ENCODE measurements around the gene C6orf118.
A peak's percentile ranks its signal among the peaks of the same experiment; 100 is the strongest.

C6orf118 gene

GRCh38 chr6:165308926-165309731 is at the start of gene C6orf118:
C6orf118 (minus strand) TSS chr6:165309605; CDS start chr6:165309586, 19 bp downstream.
- peak; percentile 71 for DNase-seq

- DNase-seq, result no peak
These were observed 36.3 kb upstream of the C6orf118 start for GRCh38 chr6:165345700-165346099.

- no peak for DNase-seq
These were observed 31.1 kb upstream of the C6orf118 start for GRCh38 chr6:165340532-165340931.

DNA sequence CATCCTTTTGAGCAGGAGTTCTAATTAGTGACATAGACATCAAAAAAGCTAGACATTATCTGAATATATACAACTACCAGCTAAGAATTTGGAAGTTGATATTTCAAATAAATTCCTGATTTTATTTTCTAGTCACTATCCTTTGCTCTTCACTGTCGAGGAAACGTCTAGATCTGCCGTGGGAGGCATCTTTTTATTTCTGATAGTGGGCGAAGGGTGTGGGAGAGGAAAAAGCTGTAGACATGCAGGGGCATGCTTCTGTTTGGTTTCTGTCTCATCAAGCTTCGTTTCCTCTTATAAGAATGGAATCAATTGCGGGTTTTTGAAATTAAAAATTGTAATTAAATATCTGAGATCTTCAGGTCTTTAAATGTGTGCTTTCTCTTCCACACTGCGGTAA is 16.2 kb upstream of the C6orf118 start:
- DNase-seq, result no peak

GRCh38 chr6:165321555-165322145 is 12.2 kb upstream of the C6orf118 start:
- DNase-seq, result no peak

- DNase-seq, result no peak
These were observed 11.7 kb upstream of the C6orf118 start for GRCh38 chr6:165321150-165321549.

DNA sequence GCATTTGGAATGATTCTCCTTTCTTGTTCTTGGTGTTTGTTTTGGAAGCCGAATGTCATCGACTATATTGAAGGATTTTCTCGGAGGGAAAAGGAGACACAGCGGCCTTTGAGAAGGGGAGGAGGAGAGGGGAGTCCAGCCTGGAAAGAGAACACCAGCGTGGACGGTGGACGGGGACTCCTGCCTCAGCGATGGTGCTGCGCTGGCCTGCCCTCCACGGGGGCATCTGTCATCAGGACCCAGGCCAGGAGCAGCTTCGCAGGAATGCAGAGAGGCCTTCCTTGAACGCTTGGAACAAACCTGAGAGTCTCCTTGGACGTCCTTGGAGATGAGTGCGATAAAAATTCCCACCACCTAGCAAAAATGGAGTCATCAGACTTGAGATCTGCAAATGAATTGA is 8.3 kb upstream of the C6orf118 start:
- DNase-seq, result no peak

DNA sequence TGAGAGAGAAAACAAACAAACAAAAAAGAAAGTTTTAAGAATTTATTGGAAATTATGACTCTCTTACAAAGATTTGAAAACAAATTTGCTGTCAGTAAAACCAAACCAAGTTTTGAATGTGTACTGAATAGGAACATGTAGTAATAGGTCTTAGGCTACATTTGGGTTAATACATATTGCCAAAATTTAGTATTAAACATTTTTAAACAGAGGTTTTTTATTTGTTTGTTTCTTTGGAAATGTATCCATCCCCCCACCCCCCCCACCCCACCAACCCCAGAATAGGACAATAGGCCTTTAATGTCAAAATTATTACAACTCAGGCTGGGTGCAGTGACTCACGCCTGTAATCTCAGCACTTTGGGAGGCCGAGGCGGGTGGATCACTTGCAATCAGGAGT is 2.5 kb downstream of the C6orf118 start:
- DNase-seq, result no peak

- DNase-seq, result no peak
These were observed 7.8 kb downstream of the C6orf118 start for GRCh38 chr6:165301372-165302246.

GRCh38 chr6:165300422-165300936 is 8.9 kb downstream of the C6orf118 start:
- DNase-seq, result no peak

DNA sequence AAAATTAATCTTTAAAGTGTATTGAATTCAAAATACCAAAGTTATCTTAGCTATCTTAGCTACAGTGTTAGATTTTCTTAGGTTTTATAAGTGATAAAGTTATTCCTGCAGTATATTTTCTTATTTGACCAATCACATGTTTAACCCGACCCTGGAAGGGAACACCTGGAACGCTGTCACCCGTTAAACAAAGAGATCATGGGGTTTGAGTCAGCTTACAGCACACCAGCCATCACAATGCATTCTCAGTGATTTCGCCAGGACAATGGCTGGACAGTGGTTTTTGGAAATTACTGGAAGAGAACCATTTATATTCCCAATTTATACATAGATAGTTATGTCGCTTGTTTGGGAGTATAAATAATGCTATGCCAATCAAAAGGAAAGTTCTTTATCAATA is 10.5 kb downstream of the C6orf118 start:
- DNase-seq, result no peak

- no peak for DNase-seq
These were observed 11.0 kb downstream of the C6orf118 start for GRCh38 chr6:165298402-165298801.

GRCh38 chr6:165292657-165293056 is 16.7 kb downstream of the C6orf118 start:
- no peak for DNase-seq

DNA sequence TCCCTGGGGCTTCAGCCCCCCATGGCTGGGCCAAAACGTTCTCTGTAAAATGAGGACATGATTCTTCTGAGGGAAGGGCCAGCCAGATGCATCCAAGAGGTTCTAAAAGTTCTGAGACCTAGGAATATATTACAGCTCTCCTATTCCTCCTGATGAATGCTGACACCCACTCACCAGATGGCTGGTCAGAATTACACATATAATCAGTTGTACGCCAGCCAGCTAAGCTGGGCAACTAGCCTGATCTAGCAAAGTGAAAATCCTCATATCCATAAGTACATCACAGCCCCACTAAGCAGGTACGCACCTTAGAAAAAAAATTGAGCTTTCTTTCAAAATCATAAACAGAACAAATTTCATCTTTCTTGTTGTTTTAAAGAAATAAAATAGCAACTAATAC is 34.8 kb downstream of the C6orf118 start:
- DNase-seq, result no peak

DNA sequence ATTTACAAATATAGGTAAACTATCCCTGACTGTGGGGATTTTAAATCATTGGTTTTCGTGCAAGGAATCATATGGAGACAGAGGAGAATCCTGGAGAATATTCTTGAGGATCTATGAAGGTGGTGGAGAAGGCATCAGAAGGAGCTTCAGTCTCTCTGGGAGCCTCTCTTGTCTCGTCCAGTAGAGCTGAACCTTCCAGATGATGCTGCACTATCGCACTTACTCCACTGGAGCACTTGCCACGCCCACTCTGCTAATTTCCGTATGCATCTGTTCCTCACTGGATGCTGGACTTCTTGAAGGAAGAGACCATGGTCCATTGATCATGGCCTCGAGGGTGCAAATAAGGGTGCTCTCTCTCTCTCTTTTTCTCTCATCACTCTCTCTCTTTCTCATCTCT is 36.8 kb downstream of the C6orf118 start:
- no peak for DNase-seq

DNA sequence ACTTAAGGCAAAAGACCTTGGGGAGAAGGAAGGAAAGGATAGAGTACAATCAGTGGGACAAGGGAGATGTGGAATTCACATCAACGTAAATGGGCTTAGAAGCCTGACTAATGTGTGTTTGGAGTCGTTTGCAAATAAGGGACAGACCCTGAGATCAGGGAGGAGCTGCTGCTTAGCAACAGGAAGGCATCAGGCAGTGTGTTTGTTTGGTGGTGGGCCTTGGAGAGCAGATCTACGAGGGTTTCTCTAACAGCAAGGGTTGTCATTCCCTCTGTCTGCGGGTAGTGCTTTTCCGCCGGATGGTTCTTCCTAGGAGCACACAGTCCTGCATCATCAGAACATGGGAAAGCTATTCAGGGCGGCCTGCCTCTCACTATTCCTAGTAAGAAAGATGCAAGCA is 40.4 kb downstream of the C6orf118 start:
- DNase-seq, result no peak

DNA sequence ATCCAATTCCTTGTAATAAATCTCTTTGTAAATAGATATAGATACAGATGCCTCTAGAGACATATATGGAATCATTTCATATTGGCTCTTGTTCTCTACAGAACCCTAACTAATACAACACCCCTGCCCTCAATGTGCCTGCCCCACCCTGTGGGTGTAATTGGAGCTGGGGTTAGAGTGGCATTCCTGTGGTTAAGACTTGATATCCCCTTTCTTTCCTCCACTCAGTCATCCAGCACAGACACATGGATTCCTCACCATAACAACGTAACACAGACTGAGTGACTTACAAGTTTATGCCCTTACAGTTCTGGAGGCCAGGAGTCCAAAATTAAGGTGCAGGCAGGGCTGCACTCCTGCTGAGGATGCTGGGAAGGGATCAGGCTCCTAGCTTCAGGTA is 42.8 kb downstream of the C6orf118 start:
- DNase-seq, result no peak

DNA sequence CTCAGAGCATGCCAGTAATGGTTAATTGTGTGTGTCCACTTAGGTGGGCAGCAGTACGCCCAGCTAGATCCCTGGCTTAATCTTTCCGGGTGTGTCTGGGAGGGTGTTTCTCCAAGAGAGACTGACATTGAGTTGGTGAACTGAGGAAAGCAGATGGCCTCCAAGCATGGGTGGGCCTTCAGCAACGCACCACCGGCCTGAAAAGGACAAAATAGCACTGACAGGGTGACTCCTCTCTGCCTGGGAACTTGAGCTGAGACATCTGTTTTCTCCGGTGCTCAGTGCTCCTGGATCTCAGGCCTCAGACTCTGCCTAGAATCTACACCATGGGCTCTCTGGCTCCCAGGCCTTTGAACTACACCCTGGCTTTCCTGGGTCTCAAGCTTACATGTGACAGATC is 43.2 kb downstream of the C6orf118 start:
- no peak for DNase-seq

- DNase-seq, result no peak
These were observed 48.9 kb downstream of the C6orf118 start for GRCh38 chr6:165260462-165260861.

DNA sequence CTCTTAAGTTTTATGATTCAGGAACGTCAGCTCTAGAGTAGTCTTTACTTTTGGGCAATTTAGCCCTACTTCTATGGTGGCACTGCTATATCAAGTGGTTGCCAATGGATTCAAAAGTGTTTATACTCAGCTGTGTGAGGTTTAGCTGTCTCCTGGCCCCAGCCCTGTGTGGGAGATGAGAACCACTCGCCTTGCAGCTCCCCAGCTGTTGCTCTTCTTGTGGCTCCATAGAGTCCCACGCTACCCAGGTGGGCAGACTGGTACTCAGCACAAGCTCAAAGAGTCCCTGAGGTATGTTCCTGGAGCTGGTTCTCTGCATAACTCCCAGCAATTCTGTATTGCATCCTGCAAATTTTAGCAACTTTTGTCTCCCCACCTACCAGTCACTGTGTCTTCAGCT is 59.6 kb downstream of the C6orf118 start:
- no peak for DNase-seq

GRCh38 chr6:165245701-165246100 is 63.7 kb downstream of the C6orf118 start:
- DNase-seq, result no peak

DNA sequence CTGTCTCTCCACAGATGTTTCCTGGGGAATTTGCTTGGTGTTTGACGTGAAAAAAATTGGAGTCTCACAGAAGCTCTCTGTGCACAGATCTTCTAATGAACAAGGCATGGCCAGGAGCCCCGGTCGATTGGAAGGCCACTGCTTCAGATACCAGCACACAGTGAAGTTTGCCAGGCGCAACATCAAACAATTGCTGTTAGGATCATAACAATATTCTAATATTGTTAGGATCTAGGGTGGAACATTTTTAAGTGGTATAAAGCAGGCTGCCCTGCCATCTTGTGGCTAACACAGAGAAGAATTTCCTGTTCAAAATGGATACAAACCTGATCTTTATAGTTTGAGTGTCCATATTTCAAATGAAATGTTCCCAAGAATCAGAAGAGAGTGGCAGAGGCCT is 64.1 kb downstream of the C6orf118 start:
- DNase-seq, result peak; percentile 0

GRCh38 chr6:165244524-165245247 is 64.7 kb downstream of the C6orf118 start:
- DNase-seq, result no peak

All from NCI-H510A treated with DMSO at 0.1 percent for 48 hours (cell line).